Measurements from ENCODE around the gene CYB5R2.

The CYB5R2 gene

DNA sequence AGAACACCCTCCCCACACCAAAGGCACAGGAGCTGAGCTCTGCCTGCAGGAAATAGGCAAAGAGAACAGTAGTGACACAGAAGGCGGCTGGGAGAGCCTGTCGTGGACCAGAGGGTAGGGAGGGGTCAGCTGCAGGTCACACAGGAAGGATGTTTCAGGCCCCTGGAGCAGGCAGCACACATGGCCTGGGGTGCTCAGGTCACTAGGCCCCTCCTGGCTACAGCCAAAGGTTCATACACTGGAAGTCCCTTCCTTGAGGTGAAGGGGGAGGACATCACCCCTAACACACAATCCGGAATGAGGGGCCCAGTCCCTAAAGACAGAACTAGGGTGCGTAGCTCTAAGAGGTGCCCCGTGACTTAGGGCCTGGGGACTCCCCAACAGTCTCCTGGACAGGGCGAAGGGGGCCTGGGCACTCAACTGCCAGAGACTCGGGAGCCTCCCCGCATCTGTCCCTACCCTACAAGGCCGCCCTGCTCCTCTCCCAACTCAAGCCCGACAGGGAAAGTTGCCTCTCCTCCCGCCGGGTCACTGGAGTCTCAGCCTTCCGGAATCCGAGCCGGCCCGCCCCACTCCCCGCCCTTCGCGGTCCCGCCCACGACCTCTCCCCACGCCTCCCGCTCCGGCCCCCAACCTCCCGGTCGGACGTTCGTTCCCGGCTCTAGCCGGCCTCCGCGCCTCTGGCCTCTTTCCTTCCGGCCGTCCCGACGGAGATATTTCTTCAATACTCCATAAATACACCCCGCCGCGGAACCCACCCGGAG lies at the start of gene CYB5R2:
Gene CYB5R2, minus strand, starts transcription at position 541 of the 764 bp plus-strand sequence. CDS start 675 bp downstream, outside the sequence.
- DNase-seq: peak; percentile 61

DNA sequence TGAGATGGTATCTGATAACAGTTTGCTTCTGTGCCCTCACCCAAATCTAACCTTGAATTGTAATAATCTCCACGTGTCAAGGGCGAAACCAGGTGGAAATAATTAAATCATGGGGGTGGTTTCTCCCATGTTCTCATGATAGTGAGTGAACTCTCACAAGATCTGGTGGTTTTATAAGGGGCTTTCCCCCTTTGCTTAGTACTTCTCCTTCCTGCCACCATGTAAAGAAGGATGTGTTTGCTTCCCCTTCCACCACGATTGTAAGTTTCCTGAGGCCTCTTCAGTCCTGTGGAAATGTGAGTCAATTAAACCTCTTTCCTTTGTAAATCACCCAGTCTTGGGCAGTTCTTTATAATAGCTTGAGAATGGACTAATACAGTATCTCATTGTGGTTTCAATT lies 41.5 kb upstream of the CYB5R2 start:
- no peak for DNase-seq

DNA sequence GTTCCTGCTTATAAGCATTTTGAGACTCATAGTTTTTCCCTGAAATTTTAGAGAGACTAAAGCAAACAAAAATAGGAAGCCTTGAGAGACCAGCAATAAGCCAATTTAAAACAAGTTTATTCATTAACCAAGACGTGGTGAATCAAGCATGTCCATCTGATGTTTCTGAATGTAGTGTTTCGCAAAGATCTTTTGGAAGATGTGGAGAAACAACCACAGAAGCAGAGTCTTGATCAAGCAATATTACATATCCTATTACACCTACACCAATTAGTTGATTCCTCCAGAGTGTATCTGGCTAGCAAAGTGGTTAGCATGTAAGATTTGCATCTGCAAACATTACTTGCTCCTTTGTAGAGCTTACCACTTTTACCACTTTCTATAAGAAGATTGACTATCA lies 33.1 kb upstream of the CYB5R2 start, which contains the start of gene OVCH2:
Gene OVCH2, minus strand, starts transcription at position 101 of the 400 bp plus-strand sequence. Its CDS starts 83 bp downstream, at position 18.
- no peak for DNase-seq

DNA sequence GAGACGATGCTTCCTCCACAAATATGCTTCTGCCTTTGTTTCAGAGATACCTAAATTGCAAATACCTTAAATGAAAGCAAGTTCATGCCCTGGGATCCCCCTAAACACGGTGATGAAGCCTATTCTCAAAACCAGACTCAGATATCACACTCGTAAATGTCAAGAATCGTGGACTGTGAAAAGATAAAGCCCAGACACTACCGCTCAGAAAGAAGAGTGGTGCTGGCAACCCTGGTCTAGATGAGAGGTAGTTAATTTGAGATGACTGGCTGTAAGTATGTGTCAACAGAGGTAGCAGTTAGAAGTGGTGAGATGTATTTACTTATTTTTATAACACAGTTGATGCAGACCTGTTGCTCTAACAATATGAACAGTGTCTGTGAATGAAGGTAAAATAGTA lies 30.4 kb upstream of the CYB5R2 start:
- DNase-seq: no peak

DNA sequence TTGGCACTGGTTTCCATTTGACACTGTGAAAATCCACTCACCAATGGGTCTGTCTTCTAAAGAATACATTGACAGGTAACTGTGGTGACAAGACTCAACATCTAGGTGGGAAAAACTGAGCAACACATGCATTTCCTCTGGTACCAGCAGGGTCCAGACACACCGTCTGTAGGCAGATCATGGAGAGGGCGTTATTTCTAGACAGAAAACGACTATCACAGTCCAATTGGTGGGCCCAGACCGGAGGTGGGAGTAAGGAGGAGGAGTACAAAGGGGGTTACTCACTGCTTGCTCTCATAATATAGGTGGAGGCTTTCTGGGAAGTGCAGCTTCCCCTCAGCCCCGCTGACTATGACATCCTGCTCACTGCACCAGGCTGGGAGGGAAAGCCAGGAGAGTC lies 23.1 kb upstream of the CYB5R2 start:
- DNase-seq: no peak

DNA sequence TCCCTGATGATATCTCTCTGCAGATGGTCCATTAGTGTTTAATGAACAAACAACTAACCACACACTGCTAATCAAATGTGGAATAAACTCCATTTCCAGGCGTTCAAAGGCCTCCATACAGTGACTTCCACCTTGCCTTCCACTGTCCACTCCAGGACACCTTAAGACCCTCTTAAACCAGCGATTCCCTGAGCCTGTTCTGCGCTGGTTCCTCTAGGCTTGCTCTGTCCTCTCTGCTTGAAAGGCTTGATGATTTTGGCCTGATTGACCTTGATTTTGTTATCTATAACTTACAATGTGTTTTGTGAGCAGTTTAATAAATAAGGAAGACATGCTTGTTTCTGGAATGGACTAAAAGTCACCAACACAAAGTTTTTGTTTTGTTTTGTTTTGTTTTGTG lies 20.9 kb upstream of the CYB5R2 start:
- no peak for DNase-seq

DNA sequence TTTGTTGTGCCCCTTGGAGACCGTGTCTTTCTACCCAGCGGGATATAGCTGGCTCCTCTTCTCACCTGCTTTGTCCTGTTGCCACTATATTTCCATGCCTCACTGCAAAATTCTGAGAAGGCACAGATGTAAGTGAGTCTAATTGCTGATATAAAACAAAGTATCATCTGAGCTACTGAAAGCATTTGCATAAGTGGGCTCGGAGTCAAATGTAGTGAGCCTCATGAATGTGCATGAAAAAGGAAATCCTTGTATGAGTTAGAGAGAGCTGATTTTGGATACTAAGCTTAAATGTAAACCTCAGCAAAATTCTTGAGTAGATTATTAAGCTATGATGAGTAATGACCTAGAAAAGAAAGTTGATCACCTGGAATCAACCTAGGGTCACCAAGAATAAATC lies 19.1 kb upstream of the CYB5R2 start:
- DNase-seq: no peak

DNA sequence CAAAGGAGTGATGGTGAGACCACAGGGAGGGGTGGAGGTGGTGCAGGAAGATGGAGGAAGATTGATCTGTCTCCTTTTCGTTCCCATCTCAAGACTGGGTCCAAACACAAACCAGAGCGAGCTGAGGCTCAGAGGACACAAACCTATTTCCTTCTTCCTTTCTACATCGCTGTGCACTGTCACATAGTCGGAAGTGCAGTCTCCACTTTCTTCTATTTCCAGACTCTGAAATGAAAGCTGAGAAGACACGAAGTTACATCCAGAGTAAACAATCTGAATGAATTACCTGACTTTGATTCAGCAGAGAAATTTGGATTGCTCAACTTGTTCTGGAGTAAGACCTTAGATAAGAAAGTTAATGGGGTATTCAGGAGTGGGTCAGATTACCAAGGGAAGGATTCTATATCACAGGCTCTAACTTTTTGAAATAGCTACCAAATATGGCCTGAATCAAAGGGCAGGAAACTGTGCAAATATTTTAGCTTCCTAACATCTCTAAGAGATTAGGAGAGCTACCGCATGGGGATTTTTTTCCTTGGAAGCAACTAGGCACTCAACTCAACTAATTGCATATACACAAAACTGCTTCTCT lies 18.6 kb upstream of the CYB5R2 start:
- DNase-seq: no peak

DNA sequence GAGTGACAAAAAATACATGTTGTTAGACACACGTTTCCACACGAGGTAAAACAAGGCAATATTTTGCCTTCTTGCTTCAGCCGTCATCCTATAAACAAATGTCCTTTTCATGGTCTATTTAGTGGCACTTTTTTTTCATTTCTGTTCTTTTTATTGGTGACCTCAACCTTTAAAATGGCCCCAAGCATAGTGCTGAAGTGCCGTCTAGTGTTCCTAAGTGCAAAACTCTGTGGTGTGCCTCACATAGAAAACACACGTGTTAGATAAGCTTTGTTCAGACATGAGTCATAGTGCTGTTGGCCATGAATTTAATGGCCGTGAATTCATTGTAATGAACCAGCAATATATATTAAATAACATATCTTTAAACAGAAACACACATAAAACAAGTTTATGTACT lies 17.3 kb upstream of the CYB5R2 start:
- no peak for DNase-seq

DNA sequence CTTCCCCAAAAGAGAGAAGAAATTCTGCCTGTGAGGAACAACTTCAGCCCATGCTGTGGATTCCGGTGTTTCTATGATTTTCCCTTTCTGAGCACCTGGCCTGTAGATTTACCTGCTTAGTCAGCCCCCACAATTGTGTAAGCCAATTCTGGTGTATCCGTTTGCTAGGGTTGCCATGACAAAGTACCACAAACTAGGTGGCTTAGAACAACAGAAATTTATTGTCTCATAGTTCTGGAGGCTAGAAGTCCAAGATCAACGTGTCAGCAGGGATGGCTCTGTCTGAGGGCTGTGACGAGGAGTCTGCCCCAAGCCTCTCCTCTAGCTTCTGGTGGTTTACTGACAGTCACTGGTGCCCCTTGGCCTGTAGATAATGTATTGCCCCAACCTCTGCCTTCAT lies 15.9 kb upstream of the CYB5R2 start:
- no peak for DNase-seq

DNA sequence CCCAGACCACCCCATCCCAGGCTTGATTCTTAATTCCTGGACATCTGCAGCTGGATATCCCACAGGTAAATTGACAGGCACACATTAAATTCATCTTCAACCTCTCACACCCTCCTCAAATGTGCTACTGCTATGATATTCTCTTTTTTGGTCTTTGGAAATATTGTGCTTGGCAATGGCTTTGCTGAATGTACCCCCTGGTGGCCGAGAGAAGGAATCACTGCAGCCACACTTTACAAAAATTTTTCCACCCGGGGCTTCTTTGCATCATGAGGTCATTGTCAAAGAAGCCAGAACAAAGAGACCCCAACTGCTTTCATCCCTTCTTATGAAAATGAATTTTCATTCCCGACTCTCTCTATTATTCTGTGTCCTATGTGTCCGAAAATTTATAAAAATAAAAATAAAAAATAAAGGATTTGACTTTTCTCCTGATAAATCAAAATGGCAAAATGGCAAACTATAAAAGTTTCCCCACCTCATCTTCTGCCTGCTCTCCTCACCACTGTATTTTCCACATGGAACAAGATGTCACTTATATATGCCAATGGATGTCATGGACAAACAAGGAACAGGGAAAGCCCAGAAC lies 15.0 kb upstream of the CYB5R2 start:
- DNase-seq: no peak

DNA sequence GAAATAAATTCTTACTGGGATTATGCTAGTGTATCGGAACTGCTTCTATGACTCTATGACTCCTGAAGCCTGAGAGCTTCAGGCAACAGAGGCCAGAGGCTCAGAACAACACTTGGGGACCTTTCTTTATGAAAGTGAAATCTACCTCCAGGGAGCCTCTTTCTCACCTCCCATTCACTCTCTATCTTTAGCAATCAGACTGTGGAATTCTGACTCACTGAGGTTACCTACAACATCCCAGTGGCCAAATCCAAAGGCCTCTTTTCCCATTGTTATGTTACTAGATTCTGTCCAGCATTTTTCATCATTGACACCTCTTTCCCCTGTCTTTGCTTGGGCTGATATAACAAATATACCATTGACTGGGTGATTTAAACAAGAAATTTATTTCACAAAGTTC lies 14.1 kb upstream of the CYB5R2 start:
- no peak for DNase-seq

DNA sequence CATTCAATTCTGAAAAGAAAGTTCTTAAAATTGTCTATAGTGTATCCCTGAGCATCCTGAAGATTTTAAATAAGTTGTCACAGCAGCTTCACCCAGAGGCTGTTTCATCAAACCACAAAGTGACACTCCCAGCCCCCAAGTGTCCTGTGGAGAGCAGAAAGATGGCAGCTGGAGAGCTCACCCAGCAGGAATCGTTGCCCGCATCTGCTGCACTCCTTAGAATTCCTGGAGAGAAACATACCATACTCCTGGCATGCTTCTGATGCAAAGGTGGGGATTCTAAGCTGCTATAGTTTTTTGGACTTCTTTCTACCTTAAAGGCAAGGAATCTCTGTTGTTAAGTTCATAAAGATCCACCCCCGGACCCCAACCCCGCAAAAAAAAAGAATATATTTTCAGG lies 13.5 kb upstream of the CYB5R2 start:
- DNase-seq: no peak

DNA sequence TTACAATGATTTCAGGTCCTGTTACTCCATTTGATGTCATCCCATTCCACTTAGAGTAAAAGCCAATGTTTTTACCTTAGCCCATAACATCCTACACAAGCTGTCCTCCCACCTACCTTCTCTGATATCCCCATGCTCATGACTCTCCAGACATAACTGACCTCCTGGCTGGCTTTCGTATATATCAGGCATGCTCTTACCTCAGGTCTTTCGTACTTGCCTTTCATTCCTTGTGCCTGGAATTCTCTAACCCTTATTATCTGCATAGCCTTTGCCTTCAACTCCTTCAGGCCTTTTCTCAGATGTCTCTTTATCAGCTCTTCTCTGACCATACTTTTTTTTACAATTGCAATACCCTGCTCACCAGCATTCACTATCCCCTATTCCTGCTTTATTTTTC lies 10.3 kb upstream of the CYB5R2 start:
- no peak for DNase-seq

DNA sequence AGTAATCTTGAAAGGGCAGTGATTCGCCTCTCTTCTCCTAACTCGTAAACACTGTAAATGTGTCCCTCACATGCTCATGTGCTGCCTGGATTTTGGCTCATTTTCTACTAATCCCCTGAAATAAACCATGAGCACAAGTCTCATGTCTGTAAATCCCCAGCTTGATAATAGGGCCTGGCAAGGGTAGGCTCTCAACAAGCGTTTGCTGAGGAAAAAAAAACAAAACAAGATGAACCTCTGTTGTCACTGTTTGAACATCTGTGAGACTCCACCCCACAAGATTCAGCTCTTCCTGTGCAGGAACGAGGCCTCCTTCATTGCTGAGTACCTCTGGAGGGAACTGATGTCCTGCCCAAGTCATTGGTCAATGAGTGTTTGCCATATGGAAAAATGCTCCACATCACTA lies 4.5 kb upstream of the CYB5R2 start:
- DNase-seq: no peak

DNA sequence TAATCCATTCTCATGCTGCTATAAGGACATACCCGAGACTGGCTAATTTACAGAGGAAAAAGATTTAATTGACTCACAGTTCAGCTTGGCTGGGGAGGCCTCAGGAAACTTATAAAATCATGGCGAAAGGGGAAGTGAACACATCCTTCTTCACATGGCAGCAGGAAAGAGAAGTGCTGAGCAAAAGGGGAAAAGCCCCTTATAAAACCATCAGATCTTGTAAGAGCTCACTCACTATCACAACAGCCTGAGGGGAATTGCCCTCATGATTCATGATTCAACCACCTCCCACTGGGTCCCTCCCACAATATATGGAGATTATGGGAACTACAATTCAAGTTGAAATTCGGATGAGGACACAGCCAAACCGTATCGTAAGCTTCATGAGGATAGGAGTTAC lies 3.8 kb upstream of the CYB5R2 start:
- no peak for DNase-seq

DNA sequence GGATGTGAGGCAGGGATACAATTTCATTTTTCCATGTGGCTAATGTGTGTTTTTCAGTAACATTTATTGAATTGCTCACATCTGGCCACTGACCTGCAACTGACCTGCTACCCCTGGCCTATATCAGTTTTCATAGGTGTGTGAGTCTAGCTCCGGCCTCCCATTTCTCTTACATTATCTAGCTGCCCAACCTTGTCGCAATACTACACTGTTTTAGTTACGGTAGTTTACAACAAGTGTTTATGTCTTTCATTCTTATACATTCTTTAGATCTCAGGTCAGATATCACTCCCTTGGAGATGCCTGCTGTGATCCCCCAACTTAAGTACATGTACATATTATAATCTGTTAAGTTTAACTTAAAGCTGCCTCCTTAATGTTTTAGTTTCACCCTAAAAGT lies 2.3 kb upstream of the CYB5R2 start:
- DNase-seq: no peak

DNA sequence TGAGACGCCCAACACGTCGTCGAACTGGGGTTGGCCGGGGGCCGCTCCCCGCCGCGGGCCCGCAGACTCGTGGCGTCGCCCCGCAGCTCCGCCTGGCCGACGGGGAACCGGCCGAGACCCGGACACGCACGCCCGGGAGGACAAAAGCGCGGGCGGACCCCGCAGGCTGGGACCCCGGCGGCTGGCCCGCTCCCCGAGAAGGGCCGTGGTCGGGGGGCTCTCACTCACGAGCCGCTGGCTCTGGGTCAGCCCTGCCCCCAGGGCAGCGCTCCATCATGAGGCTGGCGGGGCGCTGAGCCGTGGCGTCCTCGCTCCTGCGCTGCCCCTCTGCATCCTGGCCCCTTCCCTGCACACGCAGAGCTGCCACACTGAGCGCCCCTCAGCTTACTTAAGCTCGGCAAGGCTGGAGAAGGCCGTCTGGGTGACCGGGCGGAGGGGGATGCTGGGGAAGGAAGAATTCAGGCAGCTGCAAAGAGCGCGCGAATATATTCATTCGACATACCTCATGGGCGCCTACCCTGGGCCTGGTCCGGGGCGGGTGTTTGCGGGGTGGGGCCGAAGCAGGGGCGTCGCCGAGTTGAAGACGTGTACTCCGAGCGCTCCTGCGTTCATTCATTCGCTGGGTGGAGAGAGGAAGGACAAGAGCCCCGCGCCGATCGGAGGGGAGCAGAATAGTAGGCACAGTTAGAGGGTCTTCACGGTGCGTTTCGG lies 579 bp upstream of the CYB5R2 start:
- DNase-seq: peak; percentile 61

DNA sequence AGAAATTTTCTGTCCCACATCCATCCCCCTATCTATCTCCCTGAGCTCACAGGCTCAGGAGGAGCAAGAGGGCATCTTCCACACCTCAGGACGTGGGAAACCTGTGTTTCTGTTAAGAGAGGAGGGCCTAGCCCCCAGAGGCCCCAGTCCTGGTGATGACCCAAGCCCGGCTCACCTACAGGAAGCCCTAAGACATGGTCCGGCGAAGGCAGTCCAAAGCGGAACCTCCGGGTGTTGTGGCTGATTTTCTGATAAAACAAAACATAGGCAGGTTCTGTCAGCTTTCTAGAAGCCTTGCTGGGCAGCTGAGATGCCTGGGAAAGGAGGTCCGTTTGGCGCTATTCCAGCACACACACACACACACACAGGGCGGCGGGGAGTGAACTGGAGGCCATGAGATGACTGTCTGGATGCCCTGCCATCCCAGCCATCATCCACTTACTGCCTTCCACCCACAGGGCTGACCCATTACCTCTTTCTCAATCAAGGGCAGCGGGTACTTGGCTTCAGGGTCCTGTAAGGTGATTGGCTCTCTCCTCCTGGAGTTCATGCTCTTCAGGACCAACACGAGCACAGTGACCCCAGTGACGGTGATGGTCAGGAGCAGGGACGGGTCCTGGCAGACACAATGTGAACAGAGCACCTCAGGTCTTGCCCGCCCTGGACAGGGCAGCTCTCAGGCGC lies 882 bp downstream of the CYB5R2 start:
- no peak for DNase-seq

DNA sequence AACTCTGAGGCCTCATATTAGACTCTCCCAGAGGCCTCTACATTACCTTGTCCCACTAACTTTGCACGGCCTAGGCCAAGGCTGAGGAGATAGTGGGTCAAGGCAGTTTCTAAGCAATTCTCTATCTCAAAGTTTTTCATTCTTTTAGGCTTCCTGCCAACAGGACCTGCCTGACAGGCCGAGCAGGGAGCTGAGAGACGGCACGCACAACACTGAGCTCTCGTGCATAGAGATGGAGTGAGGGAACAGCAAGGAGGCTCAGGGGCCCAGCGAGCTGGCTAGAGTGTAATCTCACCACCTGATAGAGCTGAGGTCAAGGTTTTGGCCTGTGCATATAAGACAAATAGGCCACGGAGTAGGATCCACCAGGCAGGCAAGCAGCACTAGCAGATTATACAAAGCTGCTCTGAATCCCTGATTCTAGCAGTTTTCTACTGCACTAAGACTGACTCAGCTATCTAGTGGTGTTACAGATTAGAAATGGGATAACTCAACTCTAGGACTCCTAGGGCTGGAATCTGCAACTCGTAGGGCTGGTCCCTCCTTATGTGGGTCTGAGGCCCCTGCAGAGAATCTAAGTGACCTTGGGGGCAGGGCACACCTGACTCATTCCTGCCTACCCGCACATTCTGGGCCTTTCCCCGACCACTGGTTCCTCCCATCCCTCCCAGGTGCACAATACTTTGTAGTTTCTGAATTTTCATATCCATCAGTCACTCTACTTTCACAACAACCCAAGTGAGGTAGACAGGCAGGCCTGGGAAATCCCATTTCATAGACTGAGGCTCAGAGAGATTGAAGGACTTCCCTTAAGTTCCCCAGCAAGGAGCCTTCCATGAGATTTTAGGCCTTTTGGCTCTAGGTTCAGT lies 1.7 kb downstream of the CYB5R2 start:
- no peak for DNase-seq

DNA sequence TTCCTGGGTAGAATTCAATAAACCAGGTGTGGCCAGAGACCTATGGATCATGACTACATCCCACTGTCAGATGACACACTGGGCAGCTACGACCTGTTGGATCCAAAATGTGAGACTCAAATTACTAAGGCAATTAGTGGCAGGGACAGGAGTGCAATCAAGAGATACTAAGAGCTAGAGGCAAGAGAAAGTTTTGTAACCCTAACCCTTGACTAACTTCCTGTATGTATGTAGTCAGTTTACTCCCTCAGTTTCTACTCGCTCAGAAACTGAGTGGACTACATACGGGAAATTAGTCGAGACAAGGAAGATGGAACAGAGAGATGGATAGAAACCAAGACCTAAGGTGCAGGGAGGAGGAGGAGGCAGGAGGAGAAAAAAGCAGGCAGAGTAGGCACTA lies 2.7 kb downstream of the CYB5R2 start:
- no peak for DNase-seq

DNA sequence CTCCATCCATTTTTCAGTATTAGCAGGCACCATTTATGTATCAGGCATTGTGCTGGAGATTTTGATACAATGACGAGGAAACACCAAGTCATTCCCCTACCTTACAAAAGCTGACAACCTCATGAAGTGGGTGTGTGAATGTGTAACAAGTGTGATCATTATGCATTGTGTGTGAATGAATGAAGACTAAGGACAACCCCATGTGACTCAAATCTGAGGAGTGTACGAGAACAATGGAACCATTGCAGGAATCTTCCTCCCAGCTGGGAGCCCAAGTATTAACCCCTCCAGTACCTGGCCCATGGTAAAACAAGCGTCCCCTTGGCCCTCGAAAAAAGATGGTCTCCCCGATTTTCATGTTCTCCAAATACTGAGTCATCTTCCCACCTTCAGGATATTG lies 4.4 kb downstream of the CYB5R2 start:
- DNase-seq: no peak

Data from activated effector memory CD4-positive, alpha-beta T cell treated with anti-CD3 and anti-CD28 coated beads, Interleukin-2, amount 50 U/mL, for 16 hours (primary cell).